H1 (cell line): Measurements from ENCODE around the gene ZNF763. TPM values are rescaled to one million over a fixed set of nuclear protein-coding genes. Genes with fewer than 3 reads are reported as not detected.

Source experiments
- BACH1 ChIP-seq: IDR thresholded peaks from 2 replicates; pipeline ENCODE4 v1.6.1; 2012; ENCODE audit warnings: low read length, improper control_type of control experiment
- BCL11A ChIP-seq, 2 experiments: IDR thresholded peaks; one replicate each; pipeline ENCODE4 v1.6.1; 2011; ENCODE audit warnings: low read depth in 2 of 2, low read length in 2 of 2, mild to moderate bottlenecking in 2 of 2
- BRCA1 ChIP-seq: IDR thresholded peaks from 2 replicates; pipeline ENCODE4 v1.6.1; 2012; ENCODE audit warnings: low read depth, low read length, improper control_type of control experiment
- CEBPB ChIP-seq: IDR thresholded peaks from 2 replicates; pipeline ENCODE4 v1.6.1; 2012; ENCODE audit warnings: low read depth, low read length
- CHD1 ChIP-seq: IDR thresholded peaks from 2 replicates; pipeline ENCODE4 v1.6.1; 2012; ENCODE audit warnings: low read depth, low read length, improper control_type of control experiment
- CHD2 ChIP-seq: IDR thresholded peaks from 2 replicates; pipeline ENCODE4 v1.6.1; 2012; ENCODE audit warnings: low read length, improper control_type of control experiment
- CTBP2 ChIP-seq: IDR thresholded peaks from 2 replicates; pipeline ENCODE4 v1.7.0; 2011; ENCODE audit warnings: borderline replicate concordance, mild to moderate bottlenecking, moderate library complexity, mixed read lengths, low read length; ENCODE audit not compliant: insufficient read depth, insufficient read length
- EGR1 ChIP-seq: IDR thresholded peaks from 2 replicates; pipeline ENCODE4 v1.6.1; 2011; ENCODE audit warnings: low read depth, low read length, borderline replicate concordance
- EZH2 ChIP-seq: fragments of 200-600 bp; sonication (generic); IDR thresholded peaks from 2 replicates; pipeline ENCODE4 v1.7.1; 2012; ENCODE audit warnings: low read depth, mild to moderate bottlenecking, moderate library complexity, low read length, inconsistent platforms; ENCODE audit not compliant: severe bottlenecking
- GTF2F1 ChIP-seq: IDR thresholded peaks from 2 replicates; pipeline ENCODE4 v1.6.1; 2012; ENCODE audit warnings: low read depth, low read length, improper control_type of control experiment, borderline replicate concordance
- HDAC2 ChIP-seq, 2 experiments: fragments of 300-600 bp in 1 of 2; sonication (generic) in 1 of 2; IDR thresholded peaks; 2 replicates each; pipeline ENCODE4 v1.6.1; 2011 to 2012; ENCODE audit warnings: low read depth in 2 of 2, low read length in 2 of 2, mild to moderate bottlenecking in 2 of 2, moderate library complexity in 2 of 2, borderline replicate concordance in 1 of 2, inconsistent platforms in 1 of 2
- JUN ChIP-seq: IDR thresholded peaks from 2 replicates; pipeline ENCODE4 v1.6.1; 2011; ENCODE audit warnings: low read depth, mild to moderate bottlenecking, improper control_type of control experiment, low read length
- KDM4A ChIP-seq: IDR thresholded peaks from one replicate; pipeline ENCODE4 v1.7.1; 2012; ENCODE audit warnings: low read depth, mild to moderate bottlenecking, moderate library complexity, low read length, inconsistent platforms; ENCODE audit not compliant: severe bottlenecking
- MAFK ChIP-seq: IDR thresholded peaks from 2 replicates; pipeline ENCODE4 v1.6.1; 2012; ENCODE audit warnings: low read depth, mild to moderate bottlenecking, improper control_type of control experiment, low read length
- NRF1 ChIP-seq: IDR thresholded peaks from 2 replicates; pipeline ENCODE4 v1.6.1; 2011; ENCODE audit warnings: mild to moderate bottlenecking, low read depth, low read length, improper control_type of control experiment
- PHF8 ChIP-seq: fragments of 200-600 bp; sonication (generic); conservative IDR thresholded peaks from 2 replicates; pipeline ENCODE4 v1.7.1; 2012; ENCODE audit warnings: low read depth, mild to moderate bottlenecking, inconsistent platforms, low read length, moderate library complexity
- POLR2AphosphoS5 ChIP-seq: IDR thresholded peaks from 2 replicates; pipeline ENCODE4 v1.6.1; 2011; ENCODE audit warnings: low read depth, low read length
- RBBP5 ChIP-seq: IDR thresholded peaks from 2 replicates; pipeline ENCODE4 v1.7.1; 2012; ENCODE audit warnings: low read depth, mild to moderate bottlenecking, inconsistent platforms, low read length, moderate library complexity, borderline replicate concordance
- RXRA ChIP-seq: IDR thresholded peaks from 2 replicates; pipeline ENCODE4 v1.6.1; 2011; ENCODE audit warnings: low read depth, mild to moderate bottlenecking, low read length, moderate library complexity; ENCODE audit not compliant: insufficient read depth
- SIRT6 ChIP-seq: IDR thresholded peaks from one replicate; pipeline ENCODE4 v1.7.1; 2012; ENCODE audit warnings: low read length, inconsistent platforms
- SP1 ChIP-seq: IDR thresholded peaks from 2 replicates; pipeline ENCODE4 v1.6.1; 2011; ENCODE audit warnings: low read depth, low read length
- SRF ChIP-seq: IDR thresholded peaks from 2 replicates; pipeline ENCODE4 v1.6.1; 2011; ENCODE audit warnings: mild to moderate bottlenecking, low read depth, low read length, moderate library complexity
- TBP ChIP-seq: IDR thresholded peaks from 2 replicates; pipeline ENCODE4 v1.6.1; 2011; ENCODE audit warnings: low read depth, low read length, improper control_type of control experiment
- YY1 ChIP-seq: IDR thresholded peaks from 2 replicates; pipeline ENCODE4 v1.6.1; 2011; ENCODE audit warnings: low read depth, mild to moderate bottlenecking, low read length
- polyA plus RNA-seq, 7 experiments: library from polyadenylated mRNA; depleted of rRNA in 3 of 7; stranded (reverse) in 5 of 7; unstranded in 2 of 7; fragments of >200 nt in 5 of 7; fragments of 200-250 nt in 2 of 7; gene quantifications; 1 replicate in 5 of 7; 2 replicates in 1 of 7; 4 replicates in 1 of 7; pipeline versions ENCODE4 v1.2.1 to v1.2.3, GENCODE V29; 2011 to 2013; ENCODE audit warnings: missing spikeins in 2 of 7, mixed read lengths in 2 of 7
- total RNA-seq: library from RNA; stranded (reverse); fragmentation: NEBNext Ultra II Directional; extraction: Animal tissue kit (Norgen Biotek cat#: 25700); gene quantifications from 2 replicates; pipeline ENCODE4 v1.2.1, GENCODE V29; 2021

ZNF763 gene
- total and polyA plus RNA-seq, 2 of the 8 experiments (the other 6 are each of a cell fraction or from before 2014, with no cell fraction given) = 0.39 to 1.7 TPM

GRCh38 chr19:11924886-11925650 is 39.8 kb upstream of the ZNF763 start, which contains the start of gene ZNF700 (continued):
- TF ChIP-seq MAFK (no peak), POLR2AphosphoS5 (peak; percentile 95), SP1 (peak; percentile 84), CHD2 (peak; percentile 4; the same call in 1 of the 2 replicates), CEBPB (no peak), BCL11A (IDR thresholded peaks at IDR 0.05; ENCODE audit: low read depth in 2 of 2, low read length in 2 of 2) (no peak), BRCA1 (no peak), YY1 (peak; percentile 64; the same call in 1 of the 2 replicates), SRF (no peak), JUN (no peak), EZH2 (no peak), KDM4A (peak; percentile 78), CHD1 (no peak), NRF1 (no peak), CTBP2 (no peak), GTF2F1 (no peak), BACH1 (0 out of 2 replicates have a peak, but pooled peaks have one; percentile 6), TBP (peak; percentile 90), RXRA (no peak), PHF8 (peak; percentile 94), EGR1 (no peak), RBBP5 (0 out of 2 replicates have a peak, but pooled peaks have one; percentile 3), HDAC2 (IDR thresholded peaks at IDR 0.05; ENCODE audit: borderline replicate concordance in 1 of 2, low read depth in 2 of 2, low read length in 2 of 2) (no peak), SIRT6 (no peak)
